HG03521 (cell line): ENCODE data around the gene BTF3.

Source experiments
- ATAC-seq: cut with Tn5 transposase; IDR thresholded peaks from one replicate; pipeline ENCODE4 v1.9.1; 2021; ENCODE audit warnings: mild to moderate bottlenecking, moderate library complexity; ENCODE audit not compliant: unreplicated experiment

BTF3 gene

DNA sequence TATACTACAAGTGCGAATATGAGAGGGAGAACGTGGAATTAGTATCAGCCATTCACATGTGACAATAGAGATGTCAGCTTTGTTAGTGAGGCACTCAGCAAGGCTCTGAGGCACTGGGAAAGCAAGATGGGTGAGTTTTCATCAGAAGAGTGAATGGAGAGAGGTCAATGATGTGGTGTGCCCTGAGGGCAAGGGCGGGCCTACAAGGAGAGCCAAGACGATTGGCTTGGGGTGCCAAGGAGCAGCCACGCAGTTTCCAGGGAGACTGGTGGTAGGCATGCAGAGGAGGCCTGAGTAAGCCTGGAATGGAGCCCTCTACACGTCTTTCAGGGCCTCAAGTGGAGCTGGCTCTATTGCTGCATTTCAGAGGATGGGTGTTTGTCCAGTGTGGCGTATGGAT lies 24.7 kb downstream of the BTF3 start:
- no peak for ATAC-seq

DNA sequence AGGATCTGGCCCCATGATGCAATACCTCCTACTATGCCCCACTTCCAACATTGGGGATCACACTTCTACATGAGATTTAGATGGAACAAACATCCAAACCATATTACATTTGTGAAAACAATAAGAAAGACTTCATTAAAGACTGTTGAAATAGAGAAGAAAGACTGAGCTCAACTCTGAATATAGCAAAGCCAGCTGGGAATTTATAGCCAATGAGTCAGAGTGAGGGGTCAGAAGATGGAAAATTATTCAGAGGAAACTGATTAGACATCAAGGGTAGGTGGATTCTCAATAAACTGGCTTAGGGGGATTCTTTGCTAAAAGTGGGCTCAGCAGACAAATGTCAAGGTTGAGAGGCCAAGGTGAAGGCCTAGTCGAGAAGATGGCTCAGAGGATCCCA lies 25.6 kb downstream of the BTF3 start:
- no peak for ATAC-seq

GRCh38 chr5:73525606-73526203 lies 27.5 kb downstream of the BTF3 start:
- ATAC-seq: no peak

DNA sequence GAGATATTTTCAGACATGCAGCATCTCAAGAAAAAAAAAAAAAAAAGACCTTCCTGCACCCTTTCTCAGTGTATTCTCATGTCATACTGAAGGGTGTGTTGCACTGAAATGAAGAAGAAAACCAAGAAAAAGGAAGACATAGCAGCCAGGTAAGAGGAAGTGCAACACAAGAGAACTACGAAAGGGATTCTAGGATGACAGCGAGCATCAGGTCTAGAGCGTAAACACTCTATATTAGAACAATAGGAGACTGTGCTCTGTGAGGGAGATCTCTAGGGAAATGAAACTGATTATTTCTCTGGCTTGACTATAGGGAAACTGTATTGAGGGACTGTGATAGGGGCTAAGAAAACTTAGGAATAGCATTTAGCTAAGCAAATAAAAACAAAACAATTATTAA lies 30.0 kb downstream of the BTF3 start:
- ATAC-seq: no peak

GRCh38 chr5:73529081-73529480 lies 30.8 kb downstream of the BTF3 start:
- no peak for ATAC-seq

DNA sequence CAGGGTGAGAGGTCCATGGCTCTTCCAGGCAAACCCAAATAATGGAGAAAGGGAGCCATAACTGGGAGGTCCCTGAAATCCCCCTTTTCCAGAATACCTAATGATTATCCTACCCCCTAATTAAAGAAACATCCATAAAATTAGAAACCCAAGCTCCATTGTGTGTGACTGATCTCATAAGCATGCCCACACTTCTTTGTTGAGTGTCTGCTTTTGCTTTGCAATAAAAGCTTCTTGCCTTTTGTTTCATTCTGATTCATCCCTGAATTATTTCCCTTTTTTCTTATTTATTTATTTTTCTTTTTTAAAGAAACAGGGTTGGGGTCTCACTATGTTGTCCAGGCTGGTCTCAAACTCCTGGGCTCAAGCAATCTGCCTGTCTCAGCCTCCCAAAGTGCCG lies 33.1 kb downstream of the BTF3 start:
- no peak for ATAC-seq

GRCh38 chr5:73532195-73532594 lies 34.0 kb downstream of the BTF3 start:
- ATAC-seq: no peak

DNA sequence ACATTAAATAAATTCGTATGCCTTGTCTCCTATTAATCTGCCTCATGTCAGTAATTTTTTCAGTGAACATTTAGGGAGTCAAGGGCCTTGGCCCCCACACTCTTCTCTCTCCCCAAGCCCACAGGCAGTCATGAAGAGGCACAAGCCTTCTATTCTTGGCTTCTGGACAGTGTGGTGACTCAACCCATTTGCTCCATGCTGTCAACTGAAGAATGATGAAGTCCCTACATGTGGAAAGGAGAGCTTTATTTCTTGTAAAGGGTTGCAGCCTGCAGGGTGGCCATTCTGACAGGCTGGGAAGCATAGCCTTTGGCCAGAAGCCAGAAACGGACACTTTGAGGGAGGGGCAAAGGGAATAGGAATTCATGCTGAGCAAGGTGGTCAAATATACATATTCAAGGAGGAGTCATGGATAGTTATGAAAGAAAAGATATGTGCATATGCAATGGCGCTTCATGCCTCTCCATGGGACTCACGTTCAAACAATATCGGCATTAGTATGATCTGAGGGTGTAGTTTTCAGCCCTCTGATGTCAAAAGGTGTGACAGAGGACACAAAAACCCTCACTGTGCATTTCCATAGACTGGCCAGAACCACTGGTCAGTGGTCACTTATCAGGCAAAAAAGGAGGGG lies 35.9 kb downstream of the BTF3 start:
- no peak for ATAC-seq

GRCh38 chr5:73534971-73535370 lies 36.7 kb downstream of the BTF3 start:
- ATAC-seq: no peak

GRCh38 chr5:73539730-73540129 lies 41.5 kb downstream of the BTF3 start:
- ATAC-seq: no peak

DNA sequence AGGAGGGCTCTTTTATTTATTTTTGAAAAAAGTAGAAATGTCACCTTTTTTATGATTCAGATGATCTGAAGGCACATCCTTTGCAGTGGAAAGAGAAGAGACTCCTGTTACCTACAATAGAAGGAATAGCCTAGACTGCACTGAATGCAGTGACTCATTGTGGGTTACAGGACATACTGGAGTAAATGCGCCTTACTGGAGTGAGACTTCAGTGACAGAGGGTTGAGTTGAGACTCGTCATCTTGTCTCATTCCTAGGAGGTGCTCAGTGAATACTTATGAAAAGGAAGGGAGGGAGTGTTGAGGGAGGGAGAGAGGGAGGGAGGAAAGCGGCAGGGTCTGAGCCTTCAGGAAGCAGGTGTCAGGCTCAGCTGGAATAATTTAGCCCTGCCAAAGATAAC lies 42.0 kb downstream of the BTF3 start:
- ATAC-seq: no peak

DNA sequence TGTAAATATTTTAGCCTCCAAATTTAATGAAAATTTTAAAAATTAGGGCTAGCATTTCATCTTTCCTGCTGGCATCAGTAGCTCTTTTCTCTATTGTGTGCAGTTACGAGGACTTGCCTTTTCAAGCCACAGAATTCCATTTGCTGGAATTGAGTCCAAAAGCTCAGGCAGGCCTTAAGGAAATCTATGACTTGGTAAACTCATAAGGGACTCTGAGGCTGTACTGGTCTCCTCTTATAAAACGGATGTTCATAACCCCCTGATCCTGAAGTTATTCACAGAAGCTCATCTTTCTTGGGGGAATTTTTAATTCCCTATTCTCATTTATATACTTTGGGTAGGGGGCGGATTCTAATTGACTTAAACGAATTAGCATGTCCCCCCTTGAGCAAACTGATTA lies 43.8 kb downstream of the BTF3 start:
- no peak for ATAC-seq

GRCh38 chr5:73544429-73545402 lies 46.5 kb downstream of the BTF3 start:
- no peak for ATAC-seq

DNA sequence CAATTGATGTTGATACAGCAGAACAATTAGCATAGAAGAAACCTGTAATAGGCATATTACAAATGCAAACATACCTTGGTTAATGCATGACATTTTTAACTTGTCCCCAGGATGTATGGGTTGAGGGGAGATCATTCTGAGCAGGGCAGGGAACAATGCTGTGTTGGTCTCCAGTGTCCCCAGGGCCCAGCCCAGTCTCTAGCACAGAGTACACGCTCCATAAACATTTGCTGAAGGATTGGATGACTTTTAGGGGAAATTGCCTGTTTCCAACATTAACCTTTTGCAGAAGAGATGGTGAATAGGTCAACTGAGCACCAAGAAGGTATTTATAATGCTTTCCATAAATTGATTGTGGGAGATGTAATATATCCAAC lies 47.1 kb downstream of the BTF3 start:
- no peak for ATAC-seq

DNA sequence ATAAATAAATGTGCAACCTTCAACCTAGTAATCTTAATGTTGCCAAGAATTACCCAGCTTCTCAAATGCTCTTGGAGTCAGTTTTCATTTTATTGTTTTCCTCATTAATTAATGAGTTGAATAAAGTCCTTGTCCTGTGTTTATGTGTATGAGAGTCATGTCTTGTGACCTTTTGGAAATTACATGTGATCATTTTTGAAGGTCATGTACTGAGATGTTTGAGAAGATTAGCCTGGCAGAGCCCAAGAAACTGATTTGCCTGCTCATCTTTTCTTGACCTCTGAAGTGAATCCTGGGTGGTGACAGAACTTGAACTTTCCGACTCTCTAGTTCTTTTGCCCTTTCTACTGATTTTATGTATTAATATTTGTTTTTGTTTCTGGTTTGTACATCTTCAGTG lies 51.8 kb downstream of the BTF3 start:
- no peak for ATAC-seq

DNA sequence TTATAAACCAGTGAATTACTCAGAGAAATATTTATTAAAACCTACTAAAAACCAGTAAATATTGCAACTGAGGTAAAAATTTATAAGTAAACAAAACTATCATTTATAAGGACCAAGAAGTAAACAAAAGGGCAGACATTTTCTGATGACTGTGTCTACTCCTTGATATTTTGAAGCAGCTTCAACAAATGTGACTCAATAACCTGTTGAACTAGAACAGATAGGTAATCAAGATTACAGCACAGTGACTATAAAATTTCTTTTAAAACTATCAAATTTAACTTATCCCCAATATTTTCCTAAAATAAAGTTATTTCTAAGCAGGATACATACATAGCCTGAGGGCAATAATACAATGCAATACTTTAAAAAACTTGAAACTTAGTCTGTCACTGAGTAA lies 54.4 kb downstream of the BTF3 start:
- ATAC-seq: no peak
